GM23338 (cell line): Measurements from ENCODE around the gene DGAT2. TPM values are rescaled to one million over a fixed set of nuclear protein-coding genes. Genes with fewer than 3 reads are reported as not detected.
A peak's percentile ranks its signal among the peaks of the same experiment; 100 is the strongest.

ENCODE experiments used
- ATAC-seq: fragments of 200-7000 bp; cut with Tn5 transposase; 3 replicates; pipeline ENCODE4 v1.9.1; 2020
- DNase-seq: peaks from one replicate; pipeline ENCODE4 v3.0.0-alpha.2; 2015; ENCODE audit warnings: low spot score
- H2AFZ ChIP-seq: fragments of 200-600 bp; sonication (generic); 2 replicates; pipeline ENCODE4 v1.8.0; 2016; ENCODE audit warnings: antibody characterized with exemption, mild to moderate bottlenecking, moderate library complexity
- H3F3A ChIP-seq: fragments of 200-600 bp; sonication (generic); replicated peaks from 2 replicates; pipeline ENCODE4 v1.8.0; 2017; ENCODE audit warnings: antibody characterized with exemption, mixed run types, low read depth
- H3K27ac ChIP-seq: fragments of 200-600 bp; sonication (generic); 2 replicates; pipeline ENCODE4 v1.6.1; 2016; ENCODE audit warnings: low read depth
- H3K27me3 ChIP-seq: fragments of 200-600 bp; sonication (generic); 2 replicates; pipeline ENCODE4 v1.8.0; 2016; ENCODE audit warnings: mild to moderate bottlenecking, mixed run types, moderate library complexity; ENCODE audit not compliant: insufficient read depth
- H3K36me3 ChIP-seq: fragments of 200-600 bp; sonication (generic); 2 replicates; pipeline ENCODE4 v1.8.0; 2016; ENCODE audit warnings: mild to moderate bottlenecking; ENCODE audit not compliant: insufficient read depth
- H3K4me1 ChIP-seq: fragments of 200-600 bp; sonication (generic); 2 replicates; pipeline ENCODE4 v1.8.0; 2016; ENCODE audit warnings: mild to moderate bottlenecking, moderate library complexity; ENCODE audit not compliant: insufficient read depth
- H3K4me2 ChIP-seq: fragments of 200-600 bp; sonication (generic); 2 replicates; pipeline ENCODE4 v1.7.1; 2017; ENCODE audit warnings: mixed run types
- H3K4me3 ChIP-seq: fragments of 200-600 bp; sonication (generic); 2 replicates; pipeline ENCODE4 v1.6.1; 2016; ENCODE audit warnings: mixed run types
- H3K79me2 ChIP-seq: fragments of 200-600 bp; sonication (generic); replicated peaks from 2 replicates; pipeline ENCODE4 v1.8.0; 2017; ENCODE audit warnings: mild to moderate bottlenecking; ENCODE audit not compliant: insufficient read depth
- H3K9me2 ChIP-seq: fragments of 200-600 bp; sonication (generic); 2 replicates; pipeline ENCODE4 v1.8.0; 2017; ENCODE audit not compliant: insufficient read depth
- H4K20me1 ChIP-seq: fragments of 200-600 bp; sonication (generic); replicated peaks from 2 replicates; pipeline ENCODE4 v1.8.0; 2017; ENCODE audit warnings: mild to moderate bottlenecking; ENCODE audit not compliant: insufficient read depth
- H3K27ac Mint-ChIP-seq: 2 replicates; pipeline ENCODE4 v1.8.0; 2020; ENCODE audit warnings: inconsistent platforms, mild to moderate bottlenecking, moderate library complexity, mixed read lengths
- H3K27me3 Mint-ChIP-seq: 3 replicates; pipeline ENCODE4 v1.8.0; 2022; ENCODE audit warnings: low read depth, mild to moderate bottlenecking, moderate library complexity, mixed read lengths, inconsistent platforms; ENCODE audit not compliant: insufficient read depth, poor library complexity
- H3K36me3 Mint-ChIP-seq: 3 replicates; pipeline ENCODE4 v1.8.0; 2021; ENCODE audit warnings: low read depth, mild to moderate bottlenecking, inconsistent platforms, moderate library complexity, mixed read lengths
- H3K4me1 Mint-ChIP-seq: 3 replicates; pipeline ENCODE4 v1.8.0; 2020; ENCODE audit warnings: mild to moderate bottlenecking, inconsistent platforms, mixed read lengths
- H3K4me3 Mint-ChIP-seq: 3 replicates; pipeline ENCODE4 v1.8.0; 2021; ENCODE audit warnings: moderate library complexity, mild to moderate bottlenecking, inconsistent platforms, mixed read lengths
- H3K9me3 Mint-ChIP-seq: 3 replicates; pipeline ENCODE4 v1.8.0; 2020; ENCODE audit warnings: moderate library complexity, mild to moderate bottlenecking, inconsistent platforms, mixed read lengths
- CREB1 ChIP-seq: fragments of 250-450 bp; sonication (Bioruptor Pico); IDR thresholded peaks from 2 replicates; pipeline ENCODE4 v1.5.0; 2020; ENCODE audit warnings: low read depth, mild to moderate bottlenecking, moderate library complexity
- EZH2 ChIP-seq: fragments of 200-600 bp; sonication (generic); IDR thresholded peaks from one replicate; pipeline ENCODE4 v1.8.0; 2017; ENCODE audit warnings: antibody characterized with exemption, mild to moderate bottlenecking, low read depth; ENCODE audit not compliant: unreplicated experiment
- EZH2phosphoT487 ChIP-seq: fragments of 200-600 bp; sonication (generic); IDR thresholded peaks from one replicate; pipeline ENCODE4 v1.8.1; 2018; ENCODE audit warnings: antibody characterized with exemption; ENCODE audit not compliant: unreplicated experiment
- JUNB ChIP-seq: IDR thresholded peaks from one replicate; pipeline ENCODE4 v1.6.1; 2016; ENCODE audit warnings: antibody characterized with exemption; ENCODE audit not compliant: unreplicated experiment
- NANOG ChIP-seq: IDR thresholded peaks from 2 replicates; pipeline ENCODE4 v1.6.1; 2016; ENCODE audit warnings: antibody characterized with exemption, borderline replicate concordance
- POLR2AphosphoS5 ChIP-seq: IDR thresholded peaks from 2 replicates; pipeline ENCODE4 v1.6.1; 2016; ENCODE audit warnings: antibody characterized with exemption, low read depth
- STAT1 ChIP-seq: IDR thresholded peaks from one replicate; pipeline ENCODE4 v1.6.1; 2016; ENCODE audit warnings: antibody characterized with exemption; ENCODE audit not compliant: unreplicated experiment
- ZNF114 ChIP-seq: fragments of 250-450 bp; sonication (Bioruptor Pico); IDR thresholded peaks from 2 replicates; pipeline ENCODE4 v1.5.0; 2020; ENCODE audit warnings: mild to moderate bottlenecking, moderate library complexity
- ZNF331 ChIP-seq: fragments of 250-450 bp; sonication (Bioruptor Pico); IDR thresholded peaks from 2 replicates; pipeline ENCODE4 v1.5.0; 2020; ENCODE audit warnings: low read depth, mild to moderate bottlenecking, moderate library complexity
- polyA plus RNA-seq: library from polyadenylated mRNA; unstranded; fragments of >200 nt; fragmentation: Nextera tagmentation; extraction: Ambion mirVana; gene quantifications from 2 replicates; pipeline ENCODE4 v1.2.1, GENCODE V29; 2016
- total RNA-seq: library from RNA; depleted of rRNA; stranded (reverse); fragments of >200 nt; shearing (Covaris generic); gene quantifications from 2 replicates; pipeline ENCODE4 v1.2.3, GENCODE V29; 2014
- TF ChIP-seq, protein P1 (sequence below): IDR thresholded peaks from one replicate; pipeline ENCODE4 v1.6.1; 2018; ENCODE audit warnings: antibody characterized with exemption; ENCODE audit not compliant: unreplicated experiment
- TF ChIP-seq, protein P2 (sequence below), 2 experiments: fragments of 200-600 bp in 1 of 2; sonication (generic) in 1 of 2; conservative IDR thresholded peaks; 2 replicates each; pipeline versions ENCODE4 v1.5.1 to v1.6.1; 2016 to 2017; ENCODE audit warnings: antibody characterized with exemption in 2 of 2, low read depth in 2 of 2, mild to moderate bottlenecking in 2 of 2, moderate library complexity in 1 of 2
- TF ChIP-seq, protein P3 (sequence below): IDR thresholded peaks from 2 replicates; pipeline ENCODE4 v1.6.1; 2016; ENCODE audit warnings: antibody characterized with exemption
- TF ChIP-seq, protein P4 (sequence below): fragments of 250-450 bp; sonication (Bioruptor Pico); IDR thresholded peaks from 2 replicates; pipeline ENCODE4 v1.5.0; 2020; ENCODE audit warnings: mild to moderate bottlenecking, moderate library complexity

The DGAT2 gene
- total and polyA plus RNA-seq, 2 experiments from 2014 or later, result 1.9 to 2.6 TPM

DNA sequence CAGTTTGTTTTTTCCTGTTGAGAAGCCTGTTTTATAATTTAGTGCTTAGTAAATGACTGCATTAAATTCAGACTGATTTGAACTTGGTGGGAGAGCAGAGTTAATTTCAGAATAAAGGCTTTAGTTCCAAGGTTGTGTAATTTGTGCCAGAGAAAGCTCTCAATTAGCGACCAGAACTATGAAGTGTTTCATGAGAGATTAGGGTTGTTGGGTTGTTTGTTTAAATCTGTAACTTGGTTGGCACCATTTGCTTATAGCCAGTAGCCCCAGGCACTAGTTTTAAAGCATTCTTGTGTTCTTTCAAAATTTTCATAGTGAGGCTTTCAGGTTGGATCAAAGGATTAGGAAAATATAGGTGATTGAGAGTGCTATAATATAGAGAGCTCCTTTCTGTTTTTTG lies 71.9 kb downstream of the DGAT2 start:
- no peak for TF ChIP-seq CREB1 (CRISPR knock-in tag)
- TF ChIP-seq, protein P1, sequence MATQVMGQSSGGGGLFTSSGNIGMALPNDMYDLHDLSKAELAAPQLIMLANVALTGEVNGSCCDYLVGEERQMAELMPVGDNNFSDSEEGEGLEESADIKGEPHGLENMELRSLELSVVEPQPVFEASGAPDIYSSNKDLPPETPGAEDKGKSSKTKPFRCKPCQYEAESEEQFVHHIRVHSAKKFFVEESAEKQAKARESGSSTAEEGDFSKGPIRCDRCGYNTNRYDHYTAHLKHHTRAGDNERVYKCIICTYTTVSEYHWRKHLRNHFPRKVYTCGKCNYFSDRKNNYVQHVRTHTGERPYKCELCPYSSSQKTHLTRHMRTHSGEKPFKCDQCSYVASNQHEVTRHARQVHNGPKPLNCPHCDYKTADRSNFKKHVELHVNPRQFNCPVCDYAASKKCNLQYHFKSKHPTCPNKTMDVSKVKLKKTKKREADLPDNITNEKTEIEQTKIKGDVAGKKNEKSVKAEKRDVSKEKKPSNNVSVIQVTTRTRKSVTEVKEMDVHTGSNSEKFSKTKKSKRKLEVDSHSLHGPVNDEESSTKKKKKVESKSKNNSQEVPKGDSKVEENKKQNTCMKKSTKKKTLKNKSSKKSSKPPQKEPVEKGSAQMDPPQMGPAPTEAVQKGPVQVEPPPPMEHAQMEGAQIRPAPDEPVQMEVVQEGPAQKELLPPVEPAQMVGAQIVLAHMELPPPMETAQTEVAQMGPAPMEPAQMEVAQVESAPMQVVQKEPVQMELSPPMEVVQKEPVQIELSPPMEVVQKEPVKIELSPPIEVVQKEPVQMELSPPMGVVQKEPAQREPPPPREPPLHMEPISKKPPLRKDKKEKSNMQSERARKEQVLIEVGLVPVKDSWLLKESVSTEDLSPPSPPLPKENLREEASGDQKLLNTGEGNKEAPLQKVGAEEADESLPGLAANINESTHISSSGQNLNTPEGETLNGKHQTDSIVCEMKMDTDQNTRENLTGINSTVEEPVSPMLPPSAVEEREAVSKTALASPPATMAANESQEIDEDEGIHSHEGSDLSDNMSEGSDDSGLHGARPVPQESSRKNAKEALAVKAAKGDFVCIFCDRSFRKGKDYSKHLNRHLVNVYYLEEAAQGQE, result no peak
- no peak for TF ChIP-seq POLR2AphosphoS5
- no peak for TF ChIP-seq EZH2
- TF ChIP-seq, protein P2, sequence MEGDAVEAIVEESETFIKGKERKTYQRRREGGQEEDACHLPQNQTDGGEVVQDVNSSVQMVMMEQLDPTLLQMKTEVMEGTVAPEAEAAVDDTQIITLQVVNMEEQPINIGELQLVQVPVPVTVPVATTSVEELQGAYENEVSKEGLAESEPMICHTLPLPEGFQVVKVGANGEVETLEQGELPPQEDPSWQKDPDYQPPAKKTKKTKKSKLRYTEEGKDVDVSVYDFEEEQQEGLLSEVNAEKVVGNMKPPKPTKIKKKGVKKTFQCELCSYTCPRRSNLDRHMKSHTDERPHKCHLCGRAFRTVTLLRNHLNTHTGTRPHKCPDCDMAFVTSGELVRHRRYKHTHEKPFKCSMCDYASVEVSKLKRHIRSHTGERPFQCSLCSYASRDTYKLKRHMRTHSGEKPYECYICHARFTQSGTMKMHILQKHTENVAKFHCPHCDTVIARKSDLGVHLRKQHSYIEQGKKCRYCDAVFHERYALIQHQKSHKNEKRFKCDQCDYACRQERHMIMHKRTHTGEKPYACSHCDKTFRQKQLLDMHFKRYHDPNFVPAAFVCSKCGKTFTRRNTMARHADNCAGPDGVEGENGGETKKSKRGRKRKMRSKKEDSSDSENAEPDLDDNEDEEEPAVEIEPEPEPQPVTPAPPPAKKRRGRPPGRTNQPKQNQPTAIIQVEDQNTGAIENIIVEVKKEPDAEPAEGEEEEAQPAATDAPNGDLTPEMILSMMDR (conservative IDR thresholded peaks at IDR 0.05; ENCODE audit: low read depth in 2 of 2), result no peak
- no peak for TF ChIP-seq ZNF331 (CRISPR knock-in tag)
- TF ChIP-seq NANOG, result no peak
- TF ChIP-seq, protein P3, sequence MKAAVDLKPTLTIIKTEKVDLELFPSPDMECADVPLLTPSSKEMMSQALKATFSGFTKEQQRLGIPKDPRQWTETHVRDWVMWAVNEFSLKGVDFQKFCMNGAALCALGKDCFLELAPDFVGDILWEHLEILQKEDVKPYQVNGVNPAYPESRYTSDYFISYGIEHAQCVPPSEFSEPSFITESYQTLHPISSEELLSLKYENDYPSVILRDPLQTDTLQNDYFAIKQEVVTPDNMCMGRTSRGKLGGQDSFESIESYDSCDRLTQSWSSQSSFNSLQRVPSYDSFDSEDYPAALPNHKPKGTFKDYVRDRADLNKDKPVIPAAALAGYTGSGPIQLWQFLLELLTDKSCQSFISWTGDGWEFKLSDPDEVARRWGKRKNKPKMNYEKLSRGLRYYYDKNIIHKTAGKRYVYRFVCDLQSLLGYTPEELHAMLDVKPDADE, result no peak
- TF ChIP-seq STAT1, result no peak
- TF ChIP-seq, protein P4, sequence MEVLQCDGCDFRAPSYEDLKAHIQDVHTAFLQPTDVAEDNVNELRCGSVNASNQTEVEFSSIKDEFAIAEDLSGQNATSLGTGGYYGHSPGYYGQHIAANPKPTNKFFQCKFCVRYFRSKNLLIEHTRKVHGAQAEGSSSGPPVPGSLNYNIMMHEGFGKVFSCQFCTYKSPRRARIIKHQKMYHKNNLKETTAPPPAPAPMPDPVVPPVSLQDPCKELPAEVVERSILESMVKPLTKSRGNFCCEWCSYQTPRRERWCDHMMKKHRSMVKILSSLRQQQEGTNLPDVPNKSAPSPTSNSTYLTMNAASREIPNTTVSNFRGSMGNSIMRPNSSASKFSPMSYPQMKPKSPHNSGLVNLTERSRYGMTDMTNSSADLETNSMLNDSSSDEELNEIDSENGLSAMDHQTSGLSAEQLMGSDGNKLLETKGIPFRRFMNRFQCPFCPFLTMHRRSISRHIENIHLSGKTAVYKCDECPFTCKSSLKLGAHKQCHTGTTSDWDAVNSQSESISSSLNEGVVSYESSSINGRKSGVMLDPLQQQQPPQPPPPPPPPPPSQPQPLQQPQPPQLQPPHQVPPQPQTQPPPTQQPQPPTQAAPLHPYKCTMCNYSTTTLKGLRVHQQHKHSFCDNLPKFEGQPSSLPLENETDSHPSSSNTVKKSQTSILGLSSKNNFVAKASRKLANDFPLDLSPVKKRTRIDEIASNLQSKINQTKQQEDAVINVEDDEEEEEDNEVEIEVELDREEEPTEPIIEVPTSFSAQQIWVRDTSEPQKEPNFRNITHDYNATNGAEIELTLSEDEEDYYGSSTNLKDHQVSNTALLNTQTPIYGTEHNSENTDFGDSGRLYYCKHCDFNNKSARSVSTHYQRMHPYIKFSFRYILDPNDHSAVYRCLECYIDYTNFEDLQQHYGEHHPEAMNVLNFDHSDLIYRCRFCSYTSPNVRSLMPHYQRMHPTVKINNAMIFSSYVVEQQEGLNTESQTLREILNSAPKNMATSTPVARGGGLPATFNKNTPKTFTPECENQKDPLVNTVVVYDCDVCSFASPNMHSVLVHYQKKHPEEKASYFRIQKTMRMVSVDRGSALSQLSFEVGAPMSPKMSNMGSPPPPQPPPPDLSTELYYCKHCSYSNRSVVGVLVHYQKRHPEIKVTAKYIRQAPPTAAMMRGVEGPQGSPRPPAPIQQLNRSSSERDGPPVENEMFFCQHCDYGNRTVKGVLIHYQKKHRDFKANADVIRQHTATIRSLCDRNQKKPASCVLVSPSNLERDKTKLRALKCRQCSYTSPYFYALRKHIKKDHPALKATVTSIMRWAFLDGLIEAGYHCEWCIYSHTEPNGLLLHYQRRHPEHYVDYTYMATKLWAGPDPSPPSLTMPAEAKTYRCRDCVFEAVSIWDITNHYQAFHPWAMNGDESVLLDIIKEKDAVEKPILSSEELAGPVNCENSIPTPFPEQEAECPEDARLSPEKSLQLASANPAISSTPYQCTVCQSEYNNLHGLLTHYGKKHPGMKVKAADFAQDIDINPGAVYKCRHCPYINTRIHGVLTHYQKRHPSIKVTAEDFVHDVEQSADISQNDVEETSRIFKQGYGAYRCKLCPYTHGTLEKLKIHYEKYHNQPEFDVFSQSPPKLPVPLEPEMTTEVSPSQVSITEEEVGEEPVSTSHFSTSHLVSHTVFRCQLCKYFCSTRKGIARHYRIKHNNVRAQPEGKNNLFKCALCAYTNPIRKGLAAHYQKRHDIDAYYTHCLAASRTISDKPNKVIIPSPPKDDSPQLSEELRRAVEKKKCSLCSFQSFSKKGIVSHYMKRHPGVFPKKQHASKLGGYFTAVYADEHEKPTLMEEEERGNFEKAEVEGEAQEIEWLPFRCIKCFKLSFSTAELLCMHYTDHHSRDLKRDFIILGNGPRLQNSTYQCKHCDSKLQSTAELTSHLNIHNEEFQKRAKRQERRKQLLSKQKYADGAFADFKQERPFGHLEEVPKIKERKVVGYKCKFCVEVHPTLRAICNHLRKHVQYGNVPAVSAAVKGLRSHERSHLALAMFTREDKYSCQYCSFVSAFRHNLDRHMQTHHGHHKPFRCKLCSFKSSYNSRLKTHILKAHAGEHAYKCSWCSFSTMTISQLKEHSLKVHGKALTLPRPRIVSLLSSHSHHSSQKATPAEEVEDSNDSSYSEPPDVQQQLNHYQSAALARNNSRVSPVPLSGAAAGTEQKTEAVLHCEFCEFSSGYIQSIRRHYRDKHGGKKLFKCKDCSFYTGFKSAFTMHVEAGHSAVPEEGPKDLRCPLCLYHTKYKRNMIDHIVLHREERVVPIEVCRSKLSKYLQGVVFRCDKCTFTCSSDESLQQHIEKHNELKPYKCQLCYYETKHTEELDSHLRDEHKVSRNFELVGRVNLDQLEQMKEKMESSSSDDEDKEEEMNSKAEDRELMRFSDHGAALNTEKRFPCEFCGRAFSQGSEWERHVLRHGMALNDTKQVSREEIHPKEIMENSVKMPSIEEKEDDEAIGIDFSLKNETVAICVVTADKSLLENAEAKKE (CRISPR knock-in tag), result no peak
- no peak for TF ChIP-seq EZH2phosphoT487
- no peak for TF ChIP-seq JUNB
- TF ChIP-seq ZNF114, result no peak
- Histone ChIP-seq H3K27ac (no peak overlapping the region), H3K4me1 (peaks cover 10% of the 10 kb centered on the region; the same call in 1 of the 2 replicates), H3K27me3 (no peaks in the 10 kb centered on the region), H3K4me3 (no peak overlapping the region), H4K20me1 (peaks cover 9% of the 10 kb centered on the region; the same call in 1 of the 2 replicates), H3K4me2 (no peak overlapping the region), H3K36me3 (no peaks in the 10 kb centered on the region), H3F3A (no peaks in the 10 kb centered on the region), H3K9me2 (no peaks in the 10 kb centered on the region), H3K79me2 (peaks cover 29% of the 10 kb centered on the region), H2AFZ (no peak overlapping the region)
- H3K36me3 Mint-ChIP-seq, result no peaks in the 10 kb centered on the region; the same call in 2 of the 3 replicates
- H3K27ac Mint-ChIP-seq, result peak overlapping the region; percentile 1; the same call in 1 of the 2 replicates
- no peak for DNase-seq
- H3K4me1 Mint-ChIP-seq, result peaks cover 11% of the 10 kb centered on the region; the same call in 2 of the 3 replicates
- no peaks in the 10 kb centered on the region for H3K27me3 Mint-ChIP-seq
- no peak for ATAC-seq
- no peak overlapping the region for H3K4me3 Mint-ChIP-seq
- no peaks in the 10 kb centered on the region for H3K9me3 Mint-ChIP-seq
